ENCODE results near the gene ALDH1L2.

Gene ALDH1L2

DNA sequence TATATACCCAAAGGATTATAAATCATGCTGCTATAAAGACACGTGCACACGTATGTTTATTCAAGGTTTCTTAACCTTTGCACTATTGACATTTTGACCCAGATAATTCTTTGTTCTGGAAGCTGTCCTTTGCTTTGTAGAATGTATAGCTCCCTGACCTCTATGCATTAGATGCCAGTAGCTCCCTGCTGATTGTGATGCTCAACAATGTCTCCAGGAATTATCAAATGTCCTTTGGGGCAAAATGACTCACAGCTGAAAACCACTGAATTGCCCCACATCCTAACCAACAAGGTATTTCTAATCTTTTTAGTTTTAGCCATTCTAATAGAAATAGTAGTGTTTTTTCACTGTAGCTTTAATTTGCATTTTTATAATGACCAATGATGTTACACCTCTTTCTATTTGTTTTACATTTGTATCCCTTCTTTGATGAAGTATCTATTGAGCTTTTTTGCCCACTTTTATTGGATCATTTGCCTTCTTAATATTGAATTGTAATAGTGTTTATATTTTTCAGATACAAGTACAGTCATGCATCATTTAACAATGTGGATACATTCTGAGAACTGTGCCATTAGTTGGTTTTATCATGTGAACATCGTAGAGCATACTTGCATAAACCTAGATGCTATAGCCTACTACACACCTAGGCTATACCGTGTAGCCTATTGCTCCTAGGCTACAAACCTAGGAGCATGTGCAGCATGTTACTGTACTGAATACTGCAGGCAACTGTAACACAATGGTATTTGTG lies 108.5 kb downstream of the ALDH1L2 start:
- Mint-ChIP-seq H3K36me3 (ENCODE audit: insufficient read depth) (no peaks in the 10 kb centered on the region), H3K9me3 (no peaks in the 10 kb centered on the region), H3K4me3 (no peak overlapping the region), H3K27me3 (no peaks in the 10 kb centered on the region), H3K27ac (no peak overlapping the region), H3K4me1 (ENCODE audit: low read depth in 2 of 2) (no peaks in the 10 kb centered on the region)
- ATAC-seq (replicated peaks) (no peak), DNase-seq (no peak)

DNA sequence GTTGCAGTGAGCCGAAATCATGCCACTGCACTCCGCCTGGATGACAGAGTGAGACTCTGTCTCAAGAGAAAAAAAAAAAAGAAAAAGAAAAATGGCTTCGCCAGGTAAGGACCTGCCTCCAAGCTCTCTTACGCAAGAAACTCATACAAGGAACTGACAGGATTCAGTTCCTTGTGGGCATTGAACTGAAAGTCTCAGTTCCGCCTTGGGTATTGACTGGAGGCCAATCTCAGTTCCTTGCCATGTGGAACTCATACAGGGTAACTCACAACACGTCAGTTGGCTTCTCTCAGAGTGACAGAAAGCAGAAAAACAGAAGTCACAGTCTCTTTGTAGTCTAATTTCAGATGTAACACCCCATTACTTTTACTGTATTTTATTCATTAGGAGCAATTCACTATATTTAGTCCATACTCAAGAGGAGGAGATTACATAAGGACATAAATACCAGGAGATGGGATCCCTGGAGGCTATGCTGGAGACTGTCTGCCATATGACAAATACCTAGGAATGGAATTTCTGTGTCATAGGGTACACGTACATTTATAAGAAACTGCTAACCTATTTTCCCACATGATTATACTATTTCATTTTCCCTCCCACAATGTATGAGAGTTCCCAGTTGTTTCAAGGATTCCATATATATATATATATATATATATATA lies 109.5 kb downstream of the ALDH1L2 start:
- Mint-ChIP-seq H3K4me1 (ENCODE audit: low read depth in 2 of 2) (no peaks in the 10 kb centered on the region), H3K4me3 (no peak overlapping the region), H3K36me3 (ENCODE audit: insufficient read depth) (no peaks in the 10 kb centered on the region), H3K27me3 (no peaks in the 10 kb centered on the region), H3K9me3 (no peaks in the 10 kb centered on the region), H3K27ac (no peak overlapping the region)
- DNase-seq (no peak), ATAC-seq (replicated peaks) (peak; percentile 72)

- H3K4me1 Mint-ChIP-seq (ENCODE audit: low read depth in 2 of 2), result no peaks in the 10 kb centered on the region
- no peaks in the 10 kb centered on the region for H3K27me3 Mint-ChIP-seq
- DNase-seq, result no peak
- no peaks in the 10 kb centered on the region for H3K36me3 Mint-ChIP-seq (ENCODE audit: insufficient read depth)
- no peak for ATAC-seq (replicated peaks)
- H3K27ac Mint-ChIP-seq, result no peak overlapping the region
- no peaks in the 10 kb centered on the region for H3K9me3 Mint-ChIP-seq
- H3K4me3 Mint-ChIP-seq, result no peak overlapping the region
Observed at GRCh38 chr12:104973250-104973649, 111.0 kb downstream of the ALDH1L2 start.

- H3K36me3 Mint-ChIP-seq (ENCODE audit: insufficient read depth), result no peaks in the 10 kb centered on the region
- H3K9me3 Mint-ChIP-seq, result no peaks in the 10 kb centered on the region
- no peak for DNase-seq
- ATAC-seq (replicated peaks), result no peak
- peaks cover 0 to 3% of the 10 kb centered on the region in 2 donors for H3K27me3 Mint-ChIP-seq
- H3K27ac Mint-ChIP-seq, result no peak overlapping the region
- no peaks in the 10 kb centered on the region for H3K4me1 Mint-ChIP-seq (ENCODE audit: low read depth in 2 of 2)
- no peak overlapping the region for H3K4me3 Mint-ChIP-seq
Observed at GRCh38 chr12:104971306-104971705, 113.0 kb downstream of the ALDH1L2 start.
